SK-N-SH (cell line): ENCODE results near the gene FBXO40. TPM values are rescaled to one million over a fixed set of nuclear protein-coding genes. Genes with fewer than 3 reads are reported as not detected.

Source experiments
- CTCF ChIA-PET: fragments of 300-600, 350-600 bp; formaldehyde crosslinking; extraction: SDS; loops from one replicate; lab custom pipeline; 2021; lab: Yijun Ruan, JAX
- POLR2A ChIA-PET: fragments of 350-600 bp; sonication (Branson Sonifier 250); formaldehyde crosslinking; extraction: SDS; loops from one replicate; lab custom pipeline; 2020; ENCODE audit warnings: antibody characterized with exemption, inconsistent platforms; lab: Yijun Ruan, JAX
- DNase-seq: peaks from one replicate; pipeline ENCODE4 v3.0.0; 2012
- H2AFZ ChIP-seq: fragments of 200-600 bp; sonication (generic); 2 replicates; pipeline ENCODE4 v1.8.1; 2016; ENCODE audit warnings: antibody characterized with exemption, mild to moderate bottlenecking, low read depth
- H3F3A ChIP-seq: fragments of 200-600 bp; sonication (generic); replicated peaks from 2 replicates; pipeline ENCODE3; 2016; ENCODE audit warnings: antibody characterized with exemption, mild to moderate bottlenecking; ENCODE audit not compliant: insufficient read depth
- H3K27ac ChIP-seq, 2 experiments: fragments of 200-500 bp in 1 of 2; fragments of 200-600 bp in 1 of 2; sonication (Bioruptor generic) in 1 of 2; sonication (generic), shearing (Covaris generic) in 1 of 2; 2 replicates each; pipeline versions ENCODE4 v1.5.1 to v1.6.1; 2014 to 2016; ENCODE audit warnings: low read depth in 2 of 2, inconsistent platforms in 1 of 2, low read length in 1 of 2, mild to moderate bottlenecking in 1 of 2, mixed read lengths in 1 of 2
- H3K27me3 ChIP-seq: fragments of 200-600 bp; sonication (generic), shearing (Covaris generic); 2 replicates; pipeline ENCODE4 v1.6.1; 2016; ENCODE audit warnings: mixed run types; ENCODE audit not compliant: insufficient read depth
- H3K36me3 ChIP-seq, 2 experiments: fragments of 200-500 bp in 1 of 2; fragments of 200-600 bp in 1 of 2; sonication (Bioruptor generic) in 1 of 2; sonication (generic) in 1 of 2; replicated peaks in 1 of 2; 2 replicates each; pipeline versions ENCODE3 to v1.5.1; 2014 to 2016; ENCODE audit warnings: low read length in 1 of 2, mild to moderate bottlenecking in 1 of 2; ENCODE audit not compliant: insufficient read depth in 2 of 2, control insufficient read depth in 1 of 2
- H3K4me1 ChIP-seq, 2 experiments: fragments of 200-500 bp in 1 of 2; fragments of 200-600 bp in 1 of 2; sonication (Bioruptor generic) in 1 of 2; sonication (generic), shearing (Covaris generic) in 1 of 2; 2 replicates each; pipeline versions ENCODE4 v1.5.1 to v1.6.1; 2014 to 2016; ENCODE audit warnings: low read depth in 1 of 2, low read length in 1 of 2, mixed run types in 1 of 2; ENCODE audit not compliant: insufficient read depth in 2 of 2, control insufficient read depth in 1 of 2
- H3K4me2 ChIP-seq: fragments of 200-600 bp; sonication (generic), shearing (Covaris generic); 2 replicates; pipeline ENCODE4 v1.6.1; 2017; ENCODE audit warnings: mixed run types
- H3K4me3 ChIP-seq, 2 experiments: fragments of 200-500 bp in 1 of 2; fragments of 200-600 bp in 1 of 2; sonication (Bioruptor generic) in 1 of 2; sonication (generic), shearing (Covaris generic) in 1 of 2; 2 replicates each; pipeline versions ENCODE4 v1.5.1 to v1.8.1; 2014 to 2016; ENCODE audit warnings: low read depth in 2 of 2, inconsistent platforms in 1 of 2, low read length in 1 of 2, mild to moderate bottlenecking in 1 of 2, mixed read lengths in 1 of 2, moderate library complexity in 1 of 2
- H3K79me2 ChIP-seq: fragments of 200-600 bp; sonication (generic); 2 replicates; pipeline ENCODE4 v1.8.1; 2017; ENCODE audit warnings: mild to moderate bottlenecking; ENCODE audit not compliant: insufficient read depth
- H3K9ac ChIP-seq: fragments of 200-600 bp; sonication (generic); 2 replicates; pipeline ENCODE4 v1.6.1; 2017; ENCODE audit warnings: mixed run types
- H3K9me2 ChIP-seq: fragments of 200-600 bp; sonication (generic); 2 replicates; pipeline ENCODE4 v1.6.1; 2017; ENCODE audit warnings: mixed run types
- H3K9me3 ChIP-seq: fragments of 200-600 bp; sonication (generic); 2 replicates; pipeline ENCODE4 v1.6.1; 2017; ENCODE audit warnings: mixed run types, mild to moderate bottlenecking, moderate library complexity
- H4K20me1 ChIP-seq: fragments of 200-600 bp; sonication (generic); 2 replicates; pipeline ENCODE4 v1.6.1; 2017; ENCODE audit warnings: mild to moderate bottlenecking, mixed run types; ENCODE audit not compliant: insufficient read depth
- FOSL2 ChIP-seq: IDR thresholded peaks from 2 replicates; pipeline ENCODE4 v1.4.0; 2012; ENCODE audit warnings: low read depth, mild to moderate bottlenecking, moderate library complexity, borderline replicate concordance
- GATA2 ChIP-seq: sonication (generic); formaldehyde crosslinking; IDR thresholded peaks from 2 replicates; pipeline ENCODE4 v1.5.0; 2020; ENCODE audit warnings: mild to moderate bottlenecking, missing genetic modification reagents
- REST ChIP-seq: IDR thresholded peaks from 2 replicates; pipeline ENCODE4 v1.6.1; 2012; ENCODE audit warnings: mild to moderate bottlenecking, low read depth, low read length, moderate library complexity
- SMC3 ChIP-seq: IDR thresholded peaks from 2 replicates; pipeline ENCODE4 v1.6.1; 2012; ENCODE audit warnings: low read depth, low read length, improper control_type of control experiment
- USF1 ChIP-seq: IDR thresholded peaks from 2 replicates; pipeline ENCODE4 v1.4.0; 2012; ENCODE audit warnings: low read depth, borderline replicate concordance
- WGBS: methylation state at CpG from one replicate; pipeline ENCODE4 v1.1.6; 2017; ENCODE audit warnings: low lambda C conversion rate; 5-methylcytosine and 5-hydroxymethylcytosine counted together
- polyA plus RNA-seq, 3 experiments: library from polyadenylated mRNA; depleted of rRNA; stranded (reverse); fragments of >200 nt; gene quantifications; 2 replicates each; pipeline ENCODE4 v1.2.3, GENCODE V29; 2012
- TF ChIP-seq, protein P1 (sequence below): fragments of 200-600 bp; sonication (generic); IDR thresholded peaks from 2 replicates; pipeline ENCODE4 v1.6.1; 2017; ENCODE audit warnings: antibody characterized with exemption, mild to moderate bottlenecking, moderate library complexity

Gene FBXO40
- polyA plus RNA-seq, 1 of the 3 experiments (the other 2 are of a cell fraction) = not detected

DNA sequence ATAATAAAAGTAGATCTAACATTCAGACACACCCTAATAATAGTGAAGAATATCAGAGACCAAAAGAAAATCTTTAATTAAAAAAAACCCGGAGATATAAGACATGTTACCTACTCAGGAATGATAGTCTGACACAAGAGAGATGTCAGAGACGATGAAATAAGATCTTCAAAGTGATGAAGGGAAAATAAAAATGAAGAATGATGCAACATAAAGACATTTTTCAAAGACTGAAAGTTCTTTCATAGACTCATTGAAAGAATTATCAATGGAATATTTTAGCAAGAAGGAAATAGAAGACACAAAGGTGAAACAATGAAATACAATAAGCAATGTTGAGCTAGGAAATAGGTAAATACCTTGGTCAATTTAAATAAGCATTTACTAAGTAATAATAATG, 47.9 kb downstream of the FBXO40 start:
- CTCF ChIA-PET = interaction anchor here (2.0 kb wide), 1 partner anchor 37 kb away, joined by 4 read pairs; no protein-coding TSS in a partner anchor
- no peak for DNase-seq
- no peak for TF ChIP-seq USF1
- TF ChIP-seq, all 33 proteins: peak for 0
- WGBS = 31% methylated on average over 2 of the region's 2 CpGs
- Histone ChIP-seq H2AFZ (no peak overlapping the region), H3K4me3 (no peak overlapping the region), H4K20me1 (no peaks in the 10 kb centered on the region), H3K79me2 (no peaks in the 10 kb centered on the region), H3K9me2 (no peaks in the 10 kb centered on the region), H3K36me3 (no peaks in the 10 kb centered on the region), H3K4me1 (no peaks in the 10 kb centered on the region), H3F3A (no peaks in the 10 kb centered on the region), H3K27ac (no peak overlapping the region), H3K9me3 (no peaks in the 10 kb centered on the region), H3K4me2 (no peak overlapping the region), H3K9ac (no peak overlapping the region), H3K27me3 (peaks cover 3% of the 10 kb centered on the region; the same call in 1 of the 2 replicates)
- POLR2A ChIA-PET = no interaction called here

DNA sequence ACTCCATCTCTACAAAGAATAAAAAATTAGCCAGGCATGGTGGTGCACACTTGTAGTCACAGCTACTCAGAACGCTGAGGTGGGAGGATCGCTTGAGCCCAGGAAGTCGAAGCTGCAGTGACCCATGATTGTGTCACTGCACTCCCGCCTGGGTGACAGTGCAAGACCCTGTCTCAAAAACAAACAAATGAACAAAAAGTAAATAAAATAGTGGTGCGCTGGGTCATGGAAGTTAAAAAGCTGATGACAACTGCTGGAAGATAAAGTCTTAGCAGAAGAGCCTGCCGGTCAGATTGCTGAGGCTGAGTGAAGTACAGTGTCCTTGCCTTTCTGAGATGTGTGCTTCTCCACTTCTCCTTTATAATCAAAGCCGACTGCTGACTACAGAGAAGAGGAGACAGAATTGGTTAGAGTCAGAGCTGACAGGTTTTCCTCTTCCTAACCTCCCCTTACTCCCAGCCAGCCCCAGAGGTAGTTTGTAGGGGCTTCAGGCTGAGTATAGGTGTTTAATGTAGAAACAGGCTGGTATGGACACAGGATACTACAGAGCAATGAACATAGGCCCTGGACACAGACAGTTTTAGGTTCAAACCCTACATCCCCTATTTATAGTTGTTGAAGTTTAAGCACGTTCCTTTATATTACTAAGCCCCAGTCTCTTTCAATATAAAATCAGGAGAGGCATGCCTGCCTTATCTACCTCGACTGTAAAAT, 49.6 kb downstream of the FBXO40 start:
- POLR2A ChIA-PET = no interaction called here

More for the DNA sequence above, 49.6 kb downstream of the FBXO40 start:
- Histone ChIP-seq H3K4me2 (no peak overlapping the region), H3K36me3 (no peaks in the 10 kb centered on the region), H3K27ac (no peak overlapping the region), H3K9ac (no peak overlapping the region), H3K9me2 (no peaks in the 10 kb centered on the region), H4K20me1 (no peaks in the 10 kb centered on the region), H3K4me3 (no peak overlapping the region), H2AFZ (no peak overlapping the region), H3K27me3 (no peaks in the 10 kb centered on the region), H3K9me3 (no peaks in the 10 kb centered on the region), H3K4me1 (no peaks in the 10 kb centered on the region), H3K79me2 (no peaks in the 10 kb centered on the region), H3F3A (no peaks in the 10 kb centered on the region)
- CTCF ChIA-PET = no interaction called here
- DNase-seq = no peak
- no peak for TF ChIP-seq GATA2 (CRISPR knock-in tag)
- no peak for TF ChIP-seq REST
- no peak for TF ChIP-seq FOSL2
- TF ChIP-seq, protein P1, sequence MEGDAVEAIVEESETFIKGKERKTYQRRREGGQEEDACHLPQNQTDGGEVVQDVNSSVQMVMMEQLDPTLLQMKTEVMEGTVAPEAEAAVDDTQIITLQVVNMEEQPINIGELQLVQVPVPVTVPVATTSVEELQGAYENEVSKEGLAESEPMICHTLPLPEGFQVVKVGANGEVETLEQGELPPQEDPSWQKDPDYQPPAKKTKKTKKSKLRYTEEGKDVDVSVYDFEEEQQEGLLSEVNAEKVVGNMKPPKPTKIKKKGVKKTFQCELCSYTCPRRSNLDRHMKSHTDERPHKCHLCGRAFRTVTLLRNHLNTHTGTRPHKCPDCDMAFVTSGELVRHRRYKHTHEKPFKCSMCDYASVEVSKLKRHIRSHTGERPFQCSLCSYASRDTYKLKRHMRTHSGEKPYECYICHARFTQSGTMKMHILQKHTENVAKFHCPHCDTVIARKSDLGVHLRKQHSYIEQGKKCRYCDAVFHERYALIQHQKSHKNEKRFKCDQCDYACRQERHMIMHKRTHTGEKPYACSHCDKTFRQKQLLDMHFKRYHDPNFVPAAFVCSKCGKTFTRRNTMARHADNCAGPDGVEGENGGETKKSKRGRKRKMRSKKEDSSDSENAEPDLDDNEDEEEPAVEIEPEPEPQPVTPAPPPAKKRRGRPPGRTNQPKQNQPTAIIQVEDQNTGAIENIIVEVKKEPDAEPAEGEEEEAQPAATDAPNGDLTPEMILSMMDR = no peak
- TF ChIP-seq SMC3 = no peak
- 56% methylated on average over 9 of the region's 9 CpGs for WGBS
